SU-DHL-6 (cell line): ENCODE results near the gene RGS6.

ENCODE experiments used
- EZH2phosphoT487 ChIP-seq: fragments of 200-600 bp; sonication (generic), shearing (Covaris generic); conservative IDR thresholded peaks from 2 replicates; pipeline ENCODE4 v1.6.1; 2018; ENCODE audit warnings: mild to moderate bottlenecking, antibody characterized with exemption, low read length, moderate library complexity, mixed read lengths
- TF ChIP-seq, protein P1 (sequence below): fragments of 200-600 bp; sonication (generic); IDR thresholded peaks from one replicate; pipeline ENCODE4 v1.5.1; 2017; ENCODE audit warnings: antibody characterized with exemption, mild to moderate bottlenecking, low read length, moderate library complexity; ENCODE audit not compliant: insufficient read depth, poor library complexity, severe bottlenecking

- TF ChIP-seq, protein P1, sequence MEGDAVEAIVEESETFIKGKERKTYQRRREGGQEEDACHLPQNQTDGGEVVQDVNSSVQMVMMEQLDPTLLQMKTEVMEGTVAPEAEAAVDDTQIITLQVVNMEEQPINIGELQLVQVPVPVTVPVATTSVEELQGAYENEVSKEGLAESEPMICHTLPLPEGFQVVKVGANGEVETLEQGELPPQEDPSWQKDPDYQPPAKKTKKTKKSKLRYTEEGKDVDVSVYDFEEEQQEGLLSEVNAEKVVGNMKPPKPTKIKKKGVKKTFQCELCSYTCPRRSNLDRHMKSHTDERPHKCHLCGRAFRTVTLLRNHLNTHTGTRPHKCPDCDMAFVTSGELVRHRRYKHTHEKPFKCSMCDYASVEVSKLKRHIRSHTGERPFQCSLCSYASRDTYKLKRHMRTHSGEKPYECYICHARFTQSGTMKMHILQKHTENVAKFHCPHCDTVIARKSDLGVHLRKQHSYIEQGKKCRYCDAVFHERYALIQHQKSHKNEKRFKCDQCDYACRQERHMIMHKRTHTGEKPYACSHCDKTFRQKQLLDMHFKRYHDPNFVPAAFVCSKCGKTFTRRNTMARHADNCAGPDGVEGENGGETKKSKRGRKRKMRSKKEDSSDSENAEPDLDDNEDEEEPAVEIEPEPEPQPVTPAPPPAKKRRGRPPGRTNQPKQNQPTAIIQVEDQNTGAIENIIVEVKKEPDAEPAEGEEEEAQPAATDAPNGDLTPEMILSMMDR: no peak
- TF ChIP-seq EZH2phosphoT487: no peak
Measured at GRCh38 chr14:72522847-72523246, 590.6 kb downstream of the RGS6 start.
